HepG2 (cell line): Measurements from ENCODE around the gene RCBTB2. TPM values are rescaled to one million over a fixed set of nuclear protein-coding genes. Genes with fewer than 3 reads are reported as not detected.
A peak's percentile ranks its signal among the peaks of the same experiment; 100 is the strongest.

ENCODE experiments used
- CSRNP1 ChIP-seq: sonication (generic); formaldehyde crosslinking; IDR thresholded peaks from 2 replicates; pipeline ENCODE4 v1.8.1; 2023; ENCODE audit warnings: mild to moderate bottlenecking, missing genetic modification reagents
- E2F2 ChIP-seq: sonication (generic); formaldehyde crosslinking; IDR thresholded peaks from 2 replicates; pipeline ENCODE4 v1.4.0; 2020; ENCODE audit warnings: missing genetic modification reagents, borderline replicate concordance
- ETS1 ChIP-seq: sonication (generic); formaldehyde crosslinking; IDR thresholded peaks from 2 replicates; pipeline ENCODE4 v1.4.0; 2020; ENCODE audit warnings: missing genetic modification reagents
- MBD4 ChIP-seq: IDR thresholded peaks from 2 replicates; pipeline ENCODE4 v1.6.1; 2012; ENCODE audit warnings: low read length, inconsistent platforms, borderline replicate concordance
- ZBTB49 ChIP-seq: sonication (generic); formaldehyde crosslinking; IDR thresholded peaks from 2 replicates; pipeline ENCODE4 v1.4.0; 2020; ENCODE audit warnings: missing genetic modification reagents, borderline replicate concordance
- ZFP91 ChIP-seq: sonication (generic); formaldehyde crosslinking; IDR thresholded peaks from 2 replicates; pipeline ENCODE4 v1.9.0; 2022; ENCODE audit warnings: missing genetic modification reagents, mild to moderate bottlenecking, borderline replicate concordance
- ZNF101 ChIP-seq: sonication (generic); formaldehyde crosslinking; IDR thresholded peaks from 2 replicates; pipeline ENCODE4 v1.4.0; 2020; ENCODE audit warnings: mild to moderate bottlenecking, low read depth, missing genetic modification reagents, borderline replicate concordance
- ZNF441 ChIP-seq: sonication (generic); formaldehyde crosslinking; IDR thresholded peaks from 2 replicates; pipeline ENCODE4 v1.7.0; 2021; ENCODE audit warnings: missing genetic modification reagents, borderline replicate concordance
- ZNF598 ChIP-seq: sonication (generic); formaldehyde crosslinking; IDR thresholded peaks from 2 replicates; pipeline ENCODE4 v1.5.1; 2020; ENCODE audit warnings: mild to moderate bottlenecking, missing genetic modification reagents, borderline replicate concordance
- ZNF687 ChIP-seq: sonication (generic); formaldehyde crosslinking; IDR thresholded peaks from 2 replicates; pipeline ENCODE4 v1.5.1; 2020; ENCODE audit warnings: mild to moderate bottlenecking, missing genetic modification reagents, moderate library complexity
- ZNF709 ChIP-seq: sonication (generic); formaldehyde crosslinking; IDR thresholded peaks from 2 replicates; pipeline ENCODE4 v1.5.0; 2020; ENCODE audit warnings: mild to moderate bottlenecking, missing genetic modification reagents
- ZNF761 ChIP-seq: sonication (generic); formaldehyde crosslinking; conservative IDR thresholded peaks from 2 replicates; pipeline ENCODE4 v1.4.0; 2020; ENCODE audit warnings: mild to moderate bottlenecking, missing genetic modification reagents
- ZSCAN31 ChIP-seq: sonication (generic); formaldehyde crosslinking; IDR thresholded peaks from 2 replicates; pipeline ENCODE4 v1.5.0; 2020; ENCODE audit warnings: low read depth, mild to moderate bottlenecking, missing genetic modification reagents
- polyA plus RNA-seq, 8 experiments: library from polyadenylated mRNA; depleted of rRNA in 3 of 8; stranded (reverse) in 7 of 8; unstranded in 1 of 8; fragments of >200 nt; fragmentation: Illumina TruSeq in 4 of 8; extraction: Trizol in 4 of 8; gene quantifications; 2 replicates each; pipeline versions ENCODE4 v1.2.1 to v1.2.3, GENCODE V29; 2011 to 2016; ENCODE audit warnings: low read depth in 4 of 8, missing spikeins in 1 of 8, mixed read lengths in 1 of 8; ENCODE audit not compliant: insufficient read depth in 1 of 8
- total RNA-seq, 5 experiments: library from RNA; depleted of rRNA; stranded (reverse); fragments of >200 nt; fragmentation: Illumina TruSeq; extraction: Trizol; gene quantifications; 2 replicates each; pipeline ENCODE4 v1.2.3, GENCODE V29; 2016; ENCODE audit warnings: low read depth in 1 of 5

The RCBTB2 gene
- total and polyA plus RNA-seq, 2 of the 13 experiments (the other 11 are each of a cell fraction or from before 2014, with no cell fraction given) = 1.9 to 2.7 TPM

GRCh38 chr13:48532506-48533499, at the start of gene RCBTB2 (continued):
- TF ChIP-seq ZSCAN31 (0 out of 2 replicates have a peak, but pooled peaks have one; percentile 61), ZNF598 (CRISPR knock-in tag) (peak; percentile 84; the same call in 1 of the 2 replicates), ZNF761 (CRISPR knock-in tag) (peak; percentile 83; the same call in 1 of the 2 replicates), CSRNP1 (CRISPR knock-in tag) (peak; percentile 97), ZBTB49 (CRISPR knock-in tag) (peak; percentile 47; the same call in 1 of the 2 replicates), ZNF687 (CRISPR knock-in tag) (peak; percentile 99), ZNF441 (CRISPR knock-in tag) (0 out of 2 replicates have a peak, but pooled peaks have one; percentile 76), ETS1 (CRISPR knock-in tag) (peak; percentile 91), ZNF101 (no peak), E2F2 (CRISPR knock-in tag) (no peak; the same call in 1 of the 2 replicates), ZNF709 (CRISPR knock-in tag) (peak; percentile 41; the same call in 1 of the 2 replicates), ZFP91 (CRISPR knock-in tag) (peak; percentile 86), MBD4 (no peak)
